Neural cell (in vitro differentiated cells): ENCODE measurements around the gene CNOT2. TPM values are rescaled to one million over a fixed set of nuclear protein-coding genes. Genes with fewer than 3 reads are reported as not detected.

Source experiments
- H2AFZ ChIP-seq: fragments of 200-600, 300-800 bp; sonication (generic), shearing (Covaris generic); 2 replicates; pipeline ENCODE4 v1.6.0; 2014; ENCODE audit warnings: low read depth, mild to moderate bottlenecking, antibody characterized with exemption, low read length, moderate library complexity
- H3F3A ChIP-seq: fragments of 200-600 bp; shearing (Covaris generic); 2 replicates; pipeline ENCODE4 v1.6.1; 2016; ENCODE audit warnings: mild to moderate bottlenecking, moderate library complexity, mixed read lengths, antibody characterized with exemption, low read length; ENCODE audit not compliant: insufficient read depth, poor library complexity, severe bottlenecking
- H3K27ac ChIP-seq: fragments of 200-600, 300-800 bp; sonication (generic), shearing (Covaris generic); 2 replicates; pipeline ENCODE4 v1.5.1; 2014; ENCODE audit warnings: mild to moderate bottlenecking, low read length, moderate library complexity
- H3K27me3 ChIP-seq: fragments of 300-800, 200-600 bp; sonication (generic), shearing (Covaris generic); 2 replicates; pipeline ENCODE4 v1.6.0; 2014; ENCODE audit warnings: mild to moderate bottlenecking, low read depth, low read length, moderate library complexity; ENCODE audit not compliant: insufficient read depth
- H3K36me3 ChIP-seq: fragments of 300-800, 200-600 bp; sonication (generic), shearing (Covaris generic); 2 replicates; pipeline ENCODE4 v1.5.1; 2014; ENCODE audit warnings: mild to moderate bottlenecking, antibody characterized with exemption, low read length, moderate library complexity; ENCODE audit not compliant: insufficient read depth
- H3K4me2 ChIP-seq: fragments of 300-800, 200-600 bp; sonication (generic), shearing (Covaris generic); 2 replicates; pipeline ENCODE4 v1.6.0; 2014; ENCODE audit warnings: mild to moderate bottlenecking, low read length
- H3K4me3 ChIP-seq: fragments of 300-800, 200-600 bp; sonication (generic), shearing (Covaris generic); 2 replicates; pipeline ENCODE4 v1.5.1; 2014; ENCODE audit warnings: mild to moderate bottlenecking, low read length, moderate library complexity
- H3K79me2 ChIP-seq: fragments of 200-600 bp; shearing (Covaris generic); replicated peaks from 2 replicates; pipeline ENCODE4 v1.6.0; 2014; ENCODE audit warnings: mild to moderate bottlenecking, low read length, moderate library complexity; ENCODE audit not compliant: insufficient read depth
- H3K9ac ChIP-seq: fragments of 300-800, 200-600 bp; sonication (generic), shearing (Covaris generic); 2 replicates; pipeline ENCODE4 v1.6.1; 2016; ENCODE audit warnings: mild to moderate bottlenecking, low read length, mixed read lengths
- H3K9me2 ChIP-seq: fragments of 200-600 bp; shearing (Covaris generic); 2 replicates; pipeline ENCODE4 v1.6.1; 2016; ENCODE audit warnings: mild to moderate bottlenecking, low read length, mixed read lengths; ENCODE audit not compliant: insufficient read depth
- H3K9me3 ChIP-seq: fragments of 200-600, 300-800 bp; sonication (generic), shearing (Covaris generic); 2 replicates; pipeline ENCODE4 v1.6.1; 2016; ENCODE audit warnings: mild to moderate bottlenecking, mixed run types, low read length, moderate library complexity, mixed read lengths
- H4K20me1 ChIP-seq: fragments of 200-600 bp; shearing (Covaris generic); 2 replicates; pipeline ENCODE4 v1.6.1; 2016; ENCODE audit warnings: mild to moderate bottlenecking, mixed run types; ENCODE audit not compliant: insufficient read depth
- CTCF ChIP-seq: fragments of 450-650 bp; IDR thresholded peaks from 2 replicates; pipeline ENCODE4 v1.5.1; 2014; ENCODE audit warnings: antibody characterized with exemption, mild to moderate bottlenecking, moderate library complexity; ENCODE audit not compliant: poor library complexity, severe bottlenecking
- EP300 ChIP-seq: fragments of 450-650 bp; conservative IDR thresholded peaks from 2 replicates; pipeline ENCODE4 v1.6.1; 2014; ENCODE audit warnings: antibody characterized with exemption, mild to moderate bottlenecking, moderate library complexity; ENCODE audit not compliant: poor library complexity, severe bottlenecking
- EZH2 ChIP-seq: fragments of 200-600, 300-800 bp; shearing (Covaris generic), sonication (generic); IDR thresholded peaks from 2 replicates; pipeline ENCODE4 v1.6.1; 2014; ENCODE audit warnings: antibody characterized with exemption, low read length, borderline replicate concordance, mild to moderate bottlenecking; ENCODE audit not compliant: insufficient read depth, poor library complexity, severe bottlenecking
- MXI1 ChIP-seq: fragments of 450-650 bp; conservative IDR thresholded peaks from 2 replicates; pipeline ENCODE4 v1.6.1; 2014; ENCODE audit warnings: antibody characterized with exemption, mild to moderate bottlenecking; ENCODE audit not compliant: poor library complexity, severe bottlenecking
- POLR2AphosphoS5 ChIP-seq: IDR thresholded peaks from 2 replicates; pipeline ENCODE4 v1.6.1; 2012
- RAD21 ChIP-seq: fragments of 450-650 bp; conservative IDR thresholded peaks from 2 replicates; pipeline ENCODE4 v1.6.1; 2014; ENCODE audit warnings: antibody characterized with exemption, mild to moderate bottlenecking, moderate library complexity
- REST ChIP-seq: IDR thresholded peaks from 2 replicates; pipeline ENCODE4 v1.6.1; 2012; ENCODE audit warnings: borderline replicate concordance
- SMC3 ChIP-seq: fragments of 450-650 bp; conservative IDR thresholded peaks from 2 replicates; pipeline ENCODE4 v1.6.1; 2014; ENCODE audit warnings: antibody characterized with exemption, mild to moderate bottlenecking, moderate library complexity; ENCODE audit not compliant: poor library complexity
- TAF1 ChIP-seq: IDR thresholded peaks from 2 replicates; pipeline ENCODE4 v1.6.1; 2012; ENCODE audit warnings: low read depth
- polyA plus RNA-seq: library from polyadenylated mRNA; depleted of rRNA; stranded (reverse); fragments of >200 nt; gene quantifications from 2 replicates; pipeline ENCODE4 v1.2.3, GENCODE V29; 2014

The CNOT2 gene
- polyA plus RNA-seq, 1 donor from 2014 or later = 158 TPM

DNA sequence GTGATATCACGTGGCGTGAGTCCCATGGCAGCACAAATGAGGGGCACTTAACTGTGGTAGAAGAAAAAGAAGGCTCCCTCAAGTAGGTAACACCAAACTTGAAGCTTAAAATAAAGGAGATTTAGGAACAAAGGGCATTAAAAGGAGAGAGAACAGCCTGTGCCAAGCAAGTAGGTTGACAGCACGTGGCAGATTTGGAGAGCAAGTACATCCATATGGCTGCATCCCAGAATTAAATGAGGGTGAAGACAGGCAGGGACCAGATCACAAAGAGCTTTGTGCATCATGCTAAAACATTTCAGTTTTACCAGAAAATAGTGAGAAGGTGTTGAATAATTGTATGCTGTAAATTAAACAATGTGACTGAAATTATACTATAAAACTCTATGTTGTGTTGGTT lies 155.6 kb downstream of the CNOT2 start:
- Histone ChIP-seq H3K4me2 (no peak overlapping the region), H3K27ac (no peak overlapping the region), H3K79me2 (no peaks in the 10 kb centered on the region), H3K4me3 (no peak overlapping the region), H4K20me1 (no peaks in the 10 kb centered on the region), H3K36me3 (peaks cover 14% of the 10 kb centered on the region), H3K9me2 (no peaks in the 10 kb centered on the region), H3K27me3 (no peaks in the 10 kb centered on the region), H3K9me3 (no peaks in the 10 kb centered on the region), H3F3A (no peaks in the 10 kb centered on the region), H3K9ac (no peak overlapping the region), H2AFZ (no peak overlapping the region)
- TF ChIP-seq RAD21 (no peak), TAF1 (no peak), EZH2 (no peak), MXI1 (no peak), REST (no peak), SMC3 (no peak)

DNA sequence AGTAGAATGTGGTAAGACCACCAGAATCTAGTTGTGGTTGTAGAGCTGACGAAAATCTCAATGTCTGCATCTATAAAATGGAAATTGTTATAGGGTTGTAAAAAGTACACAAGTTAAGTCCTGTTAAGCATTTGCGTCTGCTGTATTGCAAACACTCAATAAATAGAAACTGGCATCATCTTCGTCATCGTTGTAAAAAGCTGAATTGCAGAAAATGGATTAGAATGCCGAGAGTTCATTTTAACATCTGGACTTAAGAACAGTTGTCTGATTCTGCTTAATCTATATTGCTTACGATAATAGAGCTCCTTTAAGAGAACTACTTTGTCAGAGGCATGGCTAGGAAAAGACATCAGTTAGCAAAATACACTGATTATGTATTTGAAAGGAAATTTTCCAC lies 156.1 kb downstream of the CNOT2 start:
- H3K36me3 ChIP-seq = peaks cover 14% of the 10 kb centered on the region
- TF ChIP-seq POLR2AphosphoS5 (no peak), SMC3 (no peak), RAD21 (no peak), TAF1 (no peak), EZH2 (no peak), MXI1 (no peak), CTCF (no peak), REST (no peak), EP300 (no peak)
- no peaks in the 10 kb centered on the region for H3K9me3 ChIP-seq
- H3K4me2 ChIP-seq = no peak overlapping the region
- no peak overlapping the region for H2AFZ ChIP-seq
- H4K20me1 ChIP-seq = no peaks in the 10 kb centered on the region
- no peaks in the 10 kb centered on the region for H3K9me2 ChIP-seq
- no peaks in the 10 kb centered on the region for H3K79me2 ChIP-seq
- no peak overlapping the region for H3K9ac ChIP-seq
- H3K27me3 ChIP-seq = no peaks in the 10 kb centered on the region
- H3F3A ChIP-seq = no peaks in the 10 kb centered on the region
- H3K27ac ChIP-seq = no peak overlapping the region
- no peak overlapping the region for H3K4me3 ChIP-seq
